ENCODE measurements around the gene THOC1.

DNA sequence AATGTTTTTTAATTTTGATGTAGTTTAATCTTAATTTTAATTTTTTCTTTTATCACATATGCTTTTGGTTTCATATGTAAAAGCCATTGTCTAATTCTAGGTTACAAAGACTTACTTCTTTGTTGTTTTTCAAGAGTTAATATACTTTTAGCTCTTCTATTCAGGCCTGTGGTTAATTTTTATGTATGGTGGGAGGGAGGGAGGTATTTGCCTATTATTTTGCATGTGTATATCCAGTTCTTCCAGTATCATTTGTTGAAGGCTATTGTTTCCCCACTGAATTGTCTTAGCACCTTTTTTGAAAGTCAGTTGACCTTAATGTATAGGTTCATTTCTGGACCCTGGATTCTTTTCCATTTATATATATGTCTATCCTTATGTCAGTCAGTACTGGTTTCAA is 86.1 kb downstream of the THOC1 start:
- TF ChIP-seq, protein P1, sequence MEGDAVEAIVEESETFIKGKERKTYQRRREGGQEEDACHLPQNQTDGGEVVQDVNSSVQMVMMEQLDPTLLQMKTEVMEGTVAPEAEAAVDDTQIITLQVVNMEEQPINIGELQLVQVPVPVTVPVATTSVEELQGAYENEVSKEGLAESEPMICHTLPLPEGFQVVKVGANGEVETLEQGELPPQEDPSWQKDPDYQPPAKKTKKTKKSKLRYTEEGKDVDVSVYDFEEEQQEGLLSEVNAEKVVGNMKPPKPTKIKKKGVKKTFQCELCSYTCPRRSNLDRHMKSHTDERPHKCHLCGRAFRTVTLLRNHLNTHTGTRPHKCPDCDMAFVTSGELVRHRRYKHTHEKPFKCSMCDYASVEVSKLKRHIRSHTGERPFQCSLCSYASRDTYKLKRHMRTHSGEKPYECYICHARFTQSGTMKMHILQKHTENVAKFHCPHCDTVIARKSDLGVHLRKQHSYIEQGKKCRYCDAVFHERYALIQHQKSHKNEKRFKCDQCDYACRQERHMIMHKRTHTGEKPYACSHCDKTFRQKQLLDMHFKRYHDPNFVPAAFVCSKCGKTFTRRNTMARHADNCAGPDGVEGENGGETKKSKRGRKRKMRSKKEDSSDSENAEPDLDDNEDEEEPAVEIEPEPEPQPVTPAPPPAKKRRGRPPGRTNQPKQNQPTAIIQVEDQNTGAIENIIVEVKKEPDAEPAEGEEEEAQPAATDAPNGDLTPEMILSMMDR (conservative IDR thresholded peaks at IDR 0.05; ENCODE audit: low read depth, low read length), result no peak
- TF ChIP-seq SMC3 (IDR thresholded peaks at IDR 0.05; ENCODE audit: low read depth, low read length), result no peak
- TF ChIP-seq, protein P2, sequence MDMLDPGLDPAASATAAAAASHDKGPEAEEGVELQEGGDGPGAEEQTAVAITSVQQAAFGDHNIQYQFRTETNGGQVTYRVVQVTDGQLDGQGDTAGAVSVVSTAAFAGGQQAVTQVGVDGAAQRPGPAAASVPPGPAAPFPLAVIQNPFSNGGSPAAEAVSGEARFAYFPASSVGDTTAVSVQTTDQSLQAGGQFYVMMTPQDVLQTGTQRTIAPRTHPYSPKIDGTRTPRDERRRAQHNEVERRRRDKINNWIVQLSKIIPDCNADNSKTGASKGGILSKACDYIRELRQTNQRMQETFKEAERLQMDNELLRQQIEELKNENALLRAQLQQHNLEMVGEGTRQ (IDR thresholded peaks at IDR 0.05; ENCODE audit: low read depth, low read length), result no peak
- no peak for TF ChIP-seq RFX5 (IDR thresholded peaks at IDR 0.05; ENCODE audit: low read depth, low read length)
- no peak for TF ChIP-seq RAD21 (IDR thresholded peaks at IDR 0.05; ENCODE audit: low read length)
- TF ChIP-seq POLR2A (IDR thresholded peaks at IDR 0.05; ENCODE audit: low read depth, low read length), result no peak
- TF ChIP-seq MXI1 (IDR thresholded peaks at IDR 0.05; ENCODE audit: borderline replicate concordance, low read depth, low read length), result no peak
- no peak for TF ChIP-seq MAFK (IDR thresholded peaks at IDR 0.05; ENCODE audit: low read depth, low read length)
- TF ChIP-seq FOS (IDR thresholded peaks at IDR 0.05; ENCODE audit: low read depth, low read length), result no peak
- TF ChIP-seq CEBPB (IDR thresholded peaks at IDR 0.05; ENCODE audit: low read depth, low read length), result no peak
- no peak for TF ChIP-seq RCOR1 (IDR thresholded peaks at IDR 0.05; ENCODE audit: insufficient replicate concordance, low read length)
